Measurements from ENCODE around the gene CAMK2D.

Gene CAMK2D

DNA sequence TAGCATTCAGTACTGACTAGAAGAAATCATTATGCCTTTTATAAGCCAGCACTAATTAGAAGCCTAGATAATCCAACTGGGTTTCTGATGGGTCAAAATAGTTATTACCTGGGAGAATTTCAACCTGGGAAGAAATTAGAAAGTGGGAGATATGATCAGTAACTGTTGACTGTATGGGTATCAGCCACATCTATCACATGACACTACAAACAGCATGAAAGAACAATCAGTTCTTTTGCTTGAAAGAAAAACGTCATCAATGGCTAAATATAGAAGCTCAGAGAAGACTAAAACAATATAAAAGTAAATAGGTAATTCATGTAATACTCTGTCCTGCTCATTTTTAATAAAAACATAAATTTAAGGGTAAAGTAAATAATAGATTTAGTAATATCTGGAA lies 145.1 kb downstream of the CAMK2D start:
- in situ Hi-C loops (cut with MboI; ENCODE audit: low sequenced_read_pairs) = no loop called here

DNA sequence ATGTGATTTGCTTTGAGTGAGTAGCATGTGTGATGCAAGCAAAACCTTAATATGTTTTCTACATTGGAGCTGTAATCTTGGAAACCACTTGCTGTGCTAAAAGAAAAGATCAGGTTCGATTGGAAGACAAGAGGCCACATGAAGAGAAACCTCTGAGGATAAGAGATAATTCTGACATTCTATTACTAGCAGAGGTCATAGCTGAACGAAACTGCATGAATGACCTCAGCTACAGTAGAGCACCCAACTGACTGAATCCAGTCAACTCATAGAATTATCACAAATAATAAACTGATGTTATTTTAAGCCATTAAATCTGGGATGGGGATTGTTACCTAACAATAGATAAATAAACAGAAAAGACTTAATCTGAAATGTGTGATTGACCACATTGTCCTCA lies 147.1 kb downstream of the CAMK2D start:
- in situ Hi-C loops (cut with MboI; ENCODE audit: low sequenced_read_pairs) = no loop called here

- in situ Hi-C loops (cut with MboI; ENCODE audit: low sequenced_read_pairs) = no loop called here
Observed at GRCh38 chr4:113613503-113613902, 148.0 kb downstream of the CAMK2D start.

DNA sequence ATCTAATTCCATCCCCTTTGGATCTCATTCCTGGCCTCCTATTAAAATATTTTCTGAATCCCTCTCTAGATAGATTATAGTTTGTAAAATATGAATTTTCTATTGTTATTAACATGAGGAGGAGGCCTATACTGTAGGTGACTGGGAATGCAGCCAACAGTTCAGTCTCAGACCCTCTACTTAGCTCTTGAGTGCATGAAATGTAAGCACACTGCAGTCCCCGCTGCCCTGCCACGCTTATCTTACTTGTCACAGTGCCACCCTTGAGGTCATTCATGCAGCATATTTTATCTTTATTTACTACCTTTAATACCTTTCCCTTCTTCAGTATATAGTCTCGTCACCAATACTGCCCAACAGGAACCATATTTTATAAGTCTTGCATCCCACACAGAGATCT lies 151.0 kb downstream of the CAMK2D start:
- in situ Hi-C loops (cut with MboI; ENCODE audit: low sequenced_read_pairs) = no loop called here

DNA sequence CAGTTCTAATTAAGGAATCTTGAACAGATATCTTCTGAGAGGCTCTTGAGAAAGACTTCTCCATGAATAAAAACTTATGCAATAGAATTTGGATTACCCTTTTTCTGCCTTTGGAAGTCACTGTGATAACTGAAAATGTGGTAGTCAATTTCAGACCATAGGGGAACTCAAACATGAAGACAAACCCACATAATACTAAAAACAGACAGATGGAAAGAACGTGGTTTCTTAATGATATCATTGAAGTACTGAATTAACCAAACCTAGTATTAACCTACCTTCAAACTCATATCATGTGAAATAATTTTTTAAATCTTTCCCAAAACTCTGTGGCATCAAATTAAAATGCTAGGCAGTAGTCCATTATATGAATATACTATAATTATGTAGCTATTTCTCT lies 153.5 kb downstream of the CAMK2D start:
- in situ Hi-C loops (cut with MboI; ENCODE audit: low sequenced_read_pairs) = no loop called here

- in situ Hi-C loops (cut with MboI; ENCODE audit: low sequenced_read_pairs) = no loop called here
Observed at GRCh38 chr4:113607147-113607720, 154.3 kb downstream of the CAMK2D start.

- in situ Hi-C loops (cut with MboI; ENCODE audit: low sequenced_read_pairs) = no loop called here
Observed at GRCh38 chr4:113604955-113605354, 156.6 kb downstream of the CAMK2D start.

GRCh38 chr4:113603911-113604310 lies 157.6 kb downstream of the CAMK2D start:
- in situ Hi-C loops (cut with MboI; ENCODE audit: low sequenced_read_pairs) = no loop called here

DNA sequence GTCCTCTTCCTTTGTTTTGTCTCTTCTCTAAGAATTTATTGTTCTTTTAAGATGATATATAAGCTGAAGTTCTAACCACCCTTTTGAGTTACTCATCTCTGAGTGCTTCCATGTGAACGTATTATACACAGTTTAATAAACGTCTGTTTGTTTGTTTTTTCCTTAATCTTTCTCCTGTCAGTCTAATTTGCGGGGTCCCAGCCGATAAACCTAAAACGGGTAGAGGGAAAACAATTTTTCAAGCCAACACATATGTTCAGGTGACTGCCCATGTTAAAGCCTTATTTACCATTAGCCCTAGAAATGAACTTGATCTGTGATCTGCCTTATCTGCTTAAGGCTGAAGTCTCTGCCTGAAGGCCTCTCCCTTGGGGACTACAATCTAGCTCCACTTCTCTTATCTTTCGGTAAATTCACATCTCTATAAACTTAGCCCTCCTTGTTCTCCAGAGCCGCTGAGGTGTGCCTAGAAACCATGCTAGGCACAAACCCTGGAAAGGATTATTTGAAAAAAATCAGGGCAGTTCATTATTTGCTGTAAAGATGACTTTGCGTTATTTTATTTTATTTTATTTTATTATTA lies 158.8 kb downstream of the CAMK2D start:
- in situ Hi-C loops (cut with MboI; ENCODE audit: low sequenced_read_pairs) = no loop called here

- in situ Hi-C loops (cut with MboI; ENCODE audit: low sequenced_read_pairs) = no loop called here
Observed at GRCh38 chr4:113601636-113602035, 159.9 kb downstream of the CAMK2D start.

GRCh38 chr4:113596396-113596795 lies 165.1 kb downstream of the CAMK2D start:
- in situ Hi-C loops (cut with MboI; ENCODE audit: low sequenced_read_pairs) = no loop called here

- in situ Hi-C loops (cut with MboI; ENCODE audit: low sequenced_read_pairs) = no loop called here
Observed at GRCh38 chr4:113594231-113594556, 167.3 kb downstream of the CAMK2D start.

DNA sequence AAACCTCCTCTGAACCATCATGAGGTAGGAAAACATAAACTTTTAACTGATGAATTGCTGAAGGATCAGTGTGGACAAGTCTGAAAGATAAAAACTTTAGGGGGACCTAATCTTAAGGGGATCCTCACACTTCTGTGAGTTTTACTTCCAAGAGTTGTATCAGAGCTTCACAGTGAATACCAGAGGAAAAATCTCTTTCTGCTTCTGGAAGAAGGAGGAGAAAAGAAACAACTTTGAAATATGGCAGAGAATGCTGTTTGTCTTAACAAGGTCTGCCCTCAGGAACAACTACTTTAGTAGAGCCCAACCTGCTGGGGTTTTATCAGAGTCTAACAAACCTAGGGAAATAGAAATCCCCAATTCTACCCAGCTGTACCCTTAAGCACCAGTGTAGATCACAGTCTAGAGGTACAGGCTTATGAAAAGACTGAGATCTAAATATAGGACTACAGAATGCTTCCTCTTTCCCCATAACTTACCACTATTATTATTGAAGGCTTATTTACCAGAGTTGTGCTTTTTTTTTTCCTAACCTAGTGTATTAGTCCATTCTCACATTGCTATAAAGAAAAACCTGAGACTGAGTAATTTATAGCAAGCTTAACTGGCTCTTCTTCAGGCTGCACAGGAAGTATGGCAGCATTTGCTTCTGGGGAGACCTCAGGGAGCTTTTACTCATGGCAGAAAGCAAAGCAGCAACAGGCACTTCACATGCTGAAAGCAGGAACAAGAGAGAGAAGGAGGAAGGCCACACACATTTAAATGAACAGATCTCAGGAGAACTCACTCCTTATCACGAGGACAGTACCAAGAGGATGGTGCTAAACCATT lies 167.9 kb downstream of the CAMK2D start:
- in situ Hi-C loops (cut with MboI; ENCODE audit: low sequenced_read_pairs) = no loop called here

DNA sequence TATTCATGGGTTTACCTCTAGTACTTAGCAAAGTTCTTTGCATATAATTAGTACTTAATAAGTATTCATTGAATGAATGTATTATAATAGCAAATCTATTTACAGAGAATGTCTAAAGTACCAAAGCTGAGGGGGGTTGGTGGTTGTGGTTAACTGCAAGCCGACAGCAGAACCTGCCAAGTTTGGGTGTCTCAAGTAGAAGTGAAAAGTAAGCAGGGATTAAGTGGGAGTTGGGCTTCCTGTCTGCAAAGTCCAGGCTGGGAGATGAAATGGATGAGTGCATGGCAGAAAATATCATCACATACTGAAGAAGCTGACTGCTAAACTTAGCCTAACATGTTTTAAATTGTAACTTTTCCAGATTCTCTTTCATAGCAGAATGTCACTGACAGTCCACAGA lies 169.6 kb downstream of the CAMK2D start:
- in situ Hi-C loops (cut with MboI; ENCODE audit: low sequenced_read_pairs) = no loop called here

GRCh38 chr4:113588895-113589668 lies 172.5 kb downstream of the CAMK2D start:
- in situ Hi-C loops (cut with MboI; ENCODE audit: low sequenced_read_pairs) = no loop called here

DNA sequence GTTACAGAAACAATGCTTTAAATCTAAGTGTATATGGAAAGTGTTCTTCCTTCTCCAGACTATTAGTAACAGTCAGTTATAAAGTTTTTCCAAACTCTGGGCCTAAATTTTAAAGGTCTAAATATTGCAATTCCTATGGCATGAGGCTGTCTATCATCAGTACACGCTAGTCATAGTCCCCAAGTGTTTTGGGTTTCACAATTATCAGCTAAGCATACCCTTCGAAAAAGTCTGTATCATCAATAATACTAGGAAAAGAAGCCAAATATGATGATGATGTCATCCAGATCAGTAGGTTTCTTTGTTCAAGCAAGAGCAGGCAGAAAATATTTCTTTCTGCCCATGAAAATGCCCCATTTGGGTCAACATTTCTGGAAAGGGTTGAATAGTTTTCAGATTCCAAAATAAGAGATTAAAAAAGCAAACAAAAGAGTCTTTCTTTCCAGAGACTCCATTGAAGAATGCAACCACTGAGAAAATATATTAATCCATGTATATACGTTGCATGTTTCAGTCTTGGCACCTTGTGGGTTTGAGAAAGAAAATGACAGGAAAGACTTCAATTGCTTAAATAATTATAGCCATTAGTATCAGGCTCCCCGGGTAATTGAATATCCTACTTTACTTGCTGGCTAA lies 173.8 kb downstream of the CAMK2D start:
- in situ Hi-C loops (cut with MboI; ENCODE audit: low sequenced_read_pairs) = no loop called here

DNA sequence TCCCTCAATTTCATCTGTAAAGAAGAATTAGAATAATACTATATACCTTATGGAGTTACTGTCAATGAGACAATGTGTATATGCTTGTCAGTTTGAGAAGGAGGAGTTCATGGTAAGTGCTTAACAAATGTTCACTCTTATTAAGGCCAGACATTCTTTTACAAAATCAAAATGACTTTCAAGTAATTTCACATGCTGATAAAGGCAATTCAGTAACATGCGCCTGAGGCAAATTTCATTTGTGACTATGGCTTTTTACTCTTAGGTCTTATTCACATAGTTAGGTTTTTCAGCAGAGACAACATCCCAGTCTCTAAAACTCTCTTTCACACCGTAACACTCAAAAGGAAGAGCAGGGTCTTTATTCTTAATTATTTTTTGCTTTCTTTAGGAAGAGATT lies 174.4 kb downstream of the CAMK2D start:
- in situ Hi-C loops (cut with MboI; ENCODE audit: low sequenced_read_pairs) = no loop called here

DNA sequence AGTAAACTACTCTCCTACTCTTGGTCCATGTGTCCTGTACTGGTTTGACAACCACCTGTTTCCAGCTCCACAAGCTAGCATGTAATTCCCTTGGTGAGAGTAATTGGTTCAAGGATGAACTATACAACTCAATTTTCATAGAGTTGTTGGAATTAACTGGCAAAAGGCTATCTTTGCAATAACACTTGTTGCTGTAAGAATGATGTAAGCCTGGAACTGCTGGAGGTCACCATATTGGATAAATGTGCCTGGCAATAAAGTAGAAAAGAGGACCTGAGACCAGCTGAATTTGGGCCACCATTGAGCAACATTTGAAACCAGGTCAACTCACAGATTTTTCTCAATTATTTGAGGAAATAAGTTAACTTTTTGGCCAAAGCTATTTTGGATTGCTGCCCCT lies 175.5 kb downstream of the CAMK2D start:
- in situ Hi-C loops (cut with MboI; ENCODE audit: low sequenced_read_pairs) = no loop called here

DNA sequence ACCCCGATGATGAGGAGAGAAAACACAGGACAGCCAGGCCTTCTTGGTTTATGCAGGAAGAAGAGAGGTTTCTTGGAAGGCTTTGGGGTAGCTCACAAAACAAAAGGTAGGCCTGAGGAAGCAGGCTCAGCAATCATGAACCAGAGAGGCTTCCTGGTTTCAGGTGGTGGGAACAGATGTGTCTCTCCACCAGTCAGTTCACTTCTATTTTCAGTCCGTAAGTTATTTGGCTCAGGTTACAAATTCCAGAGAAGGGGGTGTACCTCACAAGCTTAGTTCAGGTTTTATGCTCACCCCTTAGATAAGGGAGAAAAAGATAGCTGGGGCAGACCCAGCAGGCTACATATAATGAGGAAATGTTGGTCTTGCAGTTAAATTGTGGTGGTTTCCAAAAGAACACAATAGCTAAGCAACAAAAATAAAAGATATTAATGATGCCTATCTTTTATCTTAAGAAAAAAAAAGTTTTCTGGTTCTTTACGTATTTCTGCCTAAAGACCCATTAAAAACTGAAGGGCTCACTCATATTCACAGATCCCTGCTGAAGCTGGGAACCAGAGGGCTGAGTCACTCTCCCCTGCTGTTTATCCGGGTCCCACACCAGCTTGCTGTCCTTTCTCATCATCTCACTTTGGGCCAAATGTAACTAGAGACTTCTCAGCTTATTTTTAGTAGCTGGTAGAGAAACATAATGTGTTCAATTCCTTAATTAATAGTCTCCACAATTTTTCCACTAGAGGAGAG lies 177.0 kb downstream of the CAMK2D start:
- in situ Hi-C loops (cut with MboI; ENCODE audit: low sequenced_read_pairs) = no loop called here

DNA sequence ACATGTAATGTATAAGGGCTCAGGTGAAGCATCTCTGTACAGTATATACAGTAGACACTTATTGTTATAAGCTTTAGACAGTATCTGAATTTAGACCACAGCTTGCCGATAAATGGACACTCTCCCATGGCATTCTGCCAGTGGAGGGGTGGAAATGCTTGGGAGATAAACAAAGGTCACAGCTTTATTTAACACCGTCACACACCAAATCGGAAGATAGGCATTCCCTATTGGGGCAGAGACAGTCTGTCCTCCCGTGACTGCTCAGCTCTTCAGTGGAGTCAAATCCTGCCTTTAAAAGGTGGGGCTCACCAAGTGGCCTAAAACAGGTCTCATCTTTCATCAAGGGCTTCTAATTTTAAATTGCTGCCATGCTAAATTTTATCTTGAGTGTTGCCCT lies 178.8 kb downstream of the CAMK2D start:
- in situ Hi-C loops (cut with MboI; ENCODE audit: low sequenced_read_pairs) = no loop called here

- in situ Hi-C loops (cut with MboI; ENCODE audit: low sequenced_read_pairs) = no loop called here
Observed at GRCh38 chr4:113579360-113579759, 182.2 kb downstream of the CAMK2D start.
